Stromal cell of bone marrow (primary cell): Measurements from ENCODE around the gene IFI27L2.
A peak's percentile ranks its signal among the peaks of the same experiment; 100 is the strongest.

Source experiments
- DNase-seq: peaks from one replicate; pipeline ENCODE4 v3.0.0-alpha.2; 2012; ENCODE audit warnings: low read depth

The IFI27L2 gene

DNA sequence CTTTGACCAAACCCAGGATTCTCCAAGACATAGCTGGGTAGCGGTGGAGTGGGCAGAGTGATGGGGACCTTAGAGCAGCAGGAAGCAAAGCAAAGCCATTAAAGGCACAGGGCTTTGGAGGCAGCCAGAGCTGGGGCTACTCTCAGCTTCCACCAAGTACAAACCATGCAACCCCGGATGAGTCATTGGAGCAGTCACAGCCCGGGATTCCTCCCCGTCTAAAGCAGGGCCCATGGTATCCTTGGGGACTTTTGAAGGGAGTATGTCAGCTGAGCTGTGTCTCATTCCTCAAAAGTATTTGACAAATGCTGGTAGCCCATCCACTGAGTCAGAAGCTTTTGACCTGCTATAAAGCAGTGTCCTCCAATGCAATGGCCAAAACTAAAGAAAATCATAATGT is 28.6 kb downstream of the IFI27L2 start:
- DNase-seq = peak; percentile 92

DNA sequence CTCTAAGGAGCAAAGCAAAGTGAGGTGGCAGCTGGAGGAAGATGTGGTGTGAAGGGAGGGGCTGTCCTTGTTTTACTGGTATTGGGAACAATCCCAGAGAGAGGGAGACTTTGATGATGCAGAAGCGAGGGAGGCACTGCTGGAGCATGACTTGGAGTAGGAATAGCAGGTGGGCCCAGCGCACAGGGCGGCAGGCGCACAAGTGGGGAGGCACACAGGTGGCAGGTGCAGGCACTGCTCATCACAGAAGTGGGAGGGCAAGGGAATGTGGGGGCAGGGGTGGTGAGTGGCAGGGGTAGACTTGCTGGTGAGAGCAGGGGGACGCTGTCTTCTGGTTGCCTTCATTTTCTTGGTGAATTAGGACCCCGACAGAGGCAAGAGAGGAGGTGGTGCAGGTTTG is 30.4 kb downstream of the IFI27L2 start:
- DNase-seq = no peak

DNA sequence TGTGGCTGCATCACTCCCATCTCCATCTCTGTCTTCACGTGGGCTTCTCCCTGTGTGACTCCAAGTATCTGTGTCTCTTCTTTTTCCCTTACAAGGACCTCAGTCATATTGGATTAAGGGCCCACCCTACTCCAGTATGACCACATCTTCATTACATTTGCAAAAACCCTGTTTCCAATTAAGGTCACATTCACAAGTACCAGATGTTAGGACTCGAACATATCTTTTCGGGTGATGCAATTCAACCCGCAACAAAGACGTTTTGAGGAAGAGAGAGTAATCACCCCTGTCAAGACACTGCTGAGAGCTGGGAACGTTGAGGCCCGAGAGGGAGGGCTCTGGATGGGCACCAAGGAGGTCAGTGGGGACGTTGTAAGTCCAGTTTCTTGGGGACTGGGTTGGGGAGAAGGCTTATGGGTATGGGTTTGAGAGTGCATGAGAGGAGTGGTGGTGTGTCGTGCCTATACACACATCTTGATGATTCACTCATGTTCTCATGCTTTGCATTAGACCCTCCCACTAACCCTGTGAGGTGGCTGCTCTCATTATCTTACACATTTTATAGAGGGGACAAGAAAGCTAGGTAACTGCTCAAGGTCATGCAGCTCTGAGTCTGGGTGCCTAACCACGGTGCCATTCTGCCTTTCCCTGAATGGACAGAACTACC is 30.9 kb downstream of the IFI27L2 start:
- DNase-seq = no peak

DNA sequence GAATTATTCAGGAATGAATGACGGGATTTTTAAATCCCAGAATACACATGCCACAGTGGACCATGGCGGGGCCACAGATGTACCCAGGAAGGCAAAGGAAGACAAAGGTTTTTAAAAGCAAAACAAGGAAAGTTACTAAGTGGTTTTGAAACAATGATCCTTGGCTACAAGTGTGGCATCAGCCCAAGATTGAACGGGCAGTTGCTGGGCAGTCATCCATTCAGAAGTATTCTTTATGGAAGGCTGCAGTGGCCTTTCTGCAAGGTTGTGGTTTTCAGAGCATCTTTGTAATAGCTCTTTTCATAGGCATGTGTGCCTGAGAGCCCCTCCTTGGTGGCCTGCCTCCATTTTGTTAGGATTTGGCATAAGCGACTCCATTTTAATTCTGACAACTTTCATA is 32.3 kb downstream of the IFI27L2 start:
- no peak for DNase-seq

DNA sequence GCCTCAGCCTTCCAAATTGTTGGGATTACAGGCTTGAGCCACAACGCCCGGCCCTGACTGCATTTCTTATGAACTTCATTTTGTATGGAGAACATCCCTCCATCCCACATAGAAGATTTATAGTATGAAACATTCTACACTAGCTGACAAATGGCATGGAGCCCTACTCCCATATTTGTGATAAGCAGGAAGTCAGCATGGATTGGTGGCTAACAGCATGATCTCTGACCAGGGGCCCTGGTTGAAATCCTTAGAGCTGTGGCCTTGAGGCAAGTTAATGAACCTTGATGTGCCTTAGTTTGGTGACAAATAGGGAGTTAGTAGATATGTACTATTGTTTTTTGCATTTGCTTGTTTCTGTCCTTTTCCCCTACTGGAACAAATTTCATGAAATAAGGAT is 36.0 kb downstream of the IFI27L2 start:
- DNase-seq = no peak

DNA sequence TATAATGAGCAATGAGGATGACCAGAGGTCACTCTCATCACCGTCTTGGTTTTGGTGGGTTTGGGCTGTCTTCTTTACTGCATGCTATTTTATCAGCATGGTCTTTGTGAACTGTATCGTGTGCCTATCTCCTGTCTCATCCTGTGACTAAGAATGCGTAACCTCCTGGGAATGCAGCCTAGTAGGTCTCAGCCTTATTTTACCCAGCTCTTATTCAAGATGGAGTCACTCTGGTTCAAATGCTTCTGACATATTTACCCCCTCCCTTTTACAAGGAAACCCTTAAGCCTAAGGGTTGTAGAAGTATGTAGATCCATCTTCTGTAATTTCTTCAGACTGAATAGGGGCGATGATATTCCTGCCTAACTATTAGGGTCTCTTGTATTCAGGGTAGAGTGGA is 39.9 kb downstream of the IFI27L2 start:
- DNase-seq = no peak

DNA sequence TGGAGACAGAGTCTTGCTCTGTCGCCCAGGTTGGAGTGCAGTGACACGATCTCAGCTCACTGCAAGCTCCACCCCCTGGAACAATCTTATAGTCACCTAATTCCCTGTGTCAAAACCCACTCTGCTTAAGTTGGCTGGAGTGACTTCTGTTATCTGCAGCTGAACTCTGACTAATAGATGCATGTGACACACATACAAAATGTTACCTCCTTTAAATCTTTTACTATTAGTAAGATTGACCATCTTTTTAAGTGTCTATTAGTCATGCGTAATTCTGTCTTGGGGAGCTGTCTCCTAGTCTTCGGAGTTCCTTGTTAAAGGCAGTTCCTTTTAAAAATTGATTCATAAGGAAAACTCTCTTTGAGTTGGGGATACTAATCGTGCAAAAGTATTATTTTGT is 40.9 kb downstream of the IFI27L2 start:
- no peak for DNase-seq

DNA sequence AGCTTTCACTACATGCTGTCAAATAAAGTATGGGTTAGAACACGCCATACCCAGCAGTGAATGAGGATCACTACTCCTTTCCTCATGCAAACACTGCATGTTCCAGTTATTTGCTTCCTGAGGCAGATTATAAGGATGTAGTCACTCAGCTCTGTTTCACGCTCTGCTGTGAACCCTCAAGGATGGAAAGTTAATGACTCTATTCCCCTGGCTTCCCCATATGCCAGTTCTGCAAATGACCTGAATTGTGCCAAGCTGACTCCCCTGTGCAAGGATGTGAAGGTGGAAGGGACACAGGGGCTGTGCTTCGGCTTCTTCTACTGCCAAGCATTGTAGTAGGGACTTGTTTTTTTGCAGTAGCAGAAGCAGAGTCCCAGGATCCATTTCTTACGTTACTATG is 41.5 kb downstream of the IFI27L2 start:
- no peak for DNase-seq

DNA sequence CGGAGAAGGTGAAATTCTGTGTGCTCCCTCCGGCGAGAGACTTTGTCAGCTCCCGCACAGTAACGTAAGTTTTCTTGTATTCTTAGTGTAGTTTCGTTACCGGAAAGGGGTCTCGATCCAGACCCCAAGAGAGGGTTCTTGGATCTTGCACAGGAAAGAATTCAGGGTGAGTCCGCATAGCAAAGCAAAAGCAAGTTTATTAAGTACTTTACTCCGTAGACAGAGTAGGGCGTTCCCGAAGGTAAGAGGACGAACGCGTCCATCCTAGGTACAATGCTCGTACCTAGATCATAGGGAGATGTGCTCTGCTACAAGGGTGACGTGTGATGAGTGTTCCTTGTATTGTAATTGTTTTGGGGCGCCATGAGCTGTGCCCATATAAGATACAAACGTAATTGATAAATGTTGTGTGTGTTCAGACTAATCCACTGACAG is 48.0 kb downstream of the IFI27L2 start:
- DNase-seq = no peak

DNA sequence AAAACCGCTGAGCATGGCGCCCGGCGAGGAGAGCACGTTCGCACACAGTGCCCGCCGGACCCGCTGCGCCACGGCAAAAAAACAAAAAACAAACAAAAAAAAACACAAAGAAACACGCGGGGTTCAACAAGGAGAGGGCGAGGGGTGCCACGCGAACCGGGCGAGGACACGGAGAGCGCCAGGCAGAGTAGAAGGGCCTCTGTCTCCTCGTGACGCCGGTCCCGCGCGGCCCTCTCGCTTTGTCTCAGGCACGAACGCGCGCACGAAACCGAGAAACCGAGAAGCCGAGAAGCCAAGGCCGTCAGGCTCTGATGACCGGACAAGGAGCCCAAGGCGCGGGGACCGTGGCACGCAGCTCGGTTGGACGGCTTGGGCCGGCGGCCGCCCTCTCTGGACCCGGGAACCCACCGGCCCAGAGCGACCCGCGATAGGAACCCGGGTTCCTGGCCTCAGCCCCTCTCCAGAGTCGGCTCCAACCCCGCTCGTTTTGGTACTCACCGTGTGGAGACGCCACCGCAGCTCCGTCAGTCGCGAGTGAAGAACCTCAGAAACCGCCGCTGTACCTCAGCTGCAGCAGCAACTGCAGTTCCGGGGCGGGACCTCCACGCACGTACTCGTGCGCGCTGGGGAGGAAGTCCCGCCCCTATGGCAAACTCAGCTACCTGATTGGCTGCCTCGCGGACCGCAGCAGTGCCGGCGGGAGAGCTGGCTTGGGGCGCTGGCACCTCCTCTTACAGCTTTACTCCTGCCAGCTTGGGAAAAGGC is 48.6 kb downstream of the IFI27L2 start, which contains the start of the genes DDX24 and IFI27L1:
TSS of gene DDX24 (minus strand) at position 582 of the 765 bp plus-strand sequence. CDS start 1,460 bp downstream, outside the sequence.
TSS of gene IFI27L1 (plus strand) at position 690 of the 765 bp plus-strand sequence. CDS start 15,628 bp downstream, outside the sequence.
- peak; percentile 87 for DNase-seq

DNA sequence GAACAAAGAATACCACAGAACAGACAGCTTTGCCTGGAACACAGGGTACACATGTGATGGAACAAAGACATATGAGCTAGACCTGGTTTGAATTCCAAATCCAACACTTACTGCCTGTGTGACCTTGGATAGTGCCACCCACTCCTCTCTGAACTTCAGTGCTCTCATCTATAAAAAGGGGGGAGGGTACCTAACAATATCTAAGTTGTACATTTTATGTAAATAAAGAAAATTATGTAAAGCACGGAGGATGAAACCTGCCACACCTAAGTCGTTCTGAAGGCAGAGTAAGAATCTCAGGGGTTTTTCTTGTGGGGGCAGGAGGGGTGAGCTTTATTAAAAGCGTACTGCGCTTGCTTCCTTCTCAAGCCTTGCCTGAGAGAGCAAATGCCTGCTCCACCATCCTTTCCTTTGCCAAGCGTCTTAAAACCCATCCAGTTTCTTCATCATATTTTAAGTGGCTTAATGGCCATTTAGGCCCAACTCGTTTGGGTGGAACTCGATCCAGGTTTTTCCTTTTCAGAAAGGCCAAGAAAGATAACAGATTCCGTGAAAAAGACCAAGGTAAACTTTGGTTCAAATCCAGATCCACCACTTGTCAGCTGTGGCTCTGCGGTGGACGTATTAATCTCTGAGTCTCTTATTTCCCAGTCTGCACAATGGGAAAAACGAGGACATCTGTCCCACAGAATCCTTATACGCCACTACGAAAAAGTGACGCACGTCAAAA is 49.3 kb downstream of the IFI27L2 start:
- no peak for DNase-seq

DNA sequence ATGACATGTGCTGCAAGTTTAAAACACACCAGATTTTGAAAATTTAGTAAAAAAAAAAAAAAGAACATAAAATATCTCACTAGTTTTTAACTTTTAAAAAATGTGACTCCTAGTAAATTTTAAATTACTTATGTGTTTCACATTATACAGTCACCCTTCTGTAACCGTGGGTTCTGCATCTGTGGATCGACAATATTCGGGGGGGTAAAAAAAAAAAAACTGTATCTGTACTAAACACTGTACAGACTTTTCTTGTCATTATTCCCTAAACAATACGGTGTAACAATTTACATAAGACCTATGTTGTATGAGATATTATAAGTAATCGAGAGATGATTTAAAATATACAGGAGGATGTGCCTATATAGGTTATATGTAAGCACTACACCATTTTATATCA is 51.6 kb downstream of the IFI27L2 start:
- DNase-seq = no peak
